DND-41 (cell line): ENCODE measurements around the gene ITGA11.

Source experiments
- ATAC-seq: fragments of 200-7000 bp; cut with Tn5 transposase; 3 replicates; pipeline ENCODE4 v1.9.1; 2021; ENCODE audit warnings: low read depth; ENCODE audit not compliant: insufficient read depth
- DNase-seq: peaks from one replicate; pipeline ENCODE4 v3.0.0-alpha.2; 2020
- H2AFZ ChIP-seq: 2 replicates; pipeline ENCODE4 v1.6.0; 2012; ENCODE audit warnings: low read depth, low read length
- H3K27ac ChIP-seq: 2 replicates; pipeline ENCODE4 v1.5.1; 2012; ENCODE audit warnings: low read length, inconsistent platforms
- H3K27me3 ChIP-seq: fragments of 200-600 bp; sonication (generic); 2 replicates; pipeline ENCODE4 v1.6.0; 2012; ENCODE audit warnings: low read length, mild to moderate bottlenecking, inconsistent platforms; ENCODE audit not compliant: insufficient read depth, poor library complexity
- H3K36me3 ChIP-seq: 2 replicates; pipeline ENCODE4 v1.5.1; 2012; ENCODE audit warnings: low read length, inconsistent platforms; ENCODE audit not compliant: insufficient read depth
- H3K4me1 ChIP-seq: 2 replicates; pipeline ENCODE4 v1.5.1; 2012; ENCODE audit warnings: mild to moderate bottlenecking, low read length; ENCODE audit not compliant: insufficient read depth
- H3K4me2 ChIP-seq: 2 replicates; pipeline ENCODE4 v1.6.0; 2012; ENCODE audit warnings: mild to moderate bottlenecking, moderate library complexity, low read length, inconsistent platforms; ENCODE audit not compliant: insufficient read depth
- H3K4me3 ChIP-seq, 2 experiments: fragments of 200-600 bp in 1 of 2; shearing (Covaris generic) in 1 of 2; 2 replicates each; pipeline ENCODE4 v1.5.1; 2012 to 2016; ENCODE audit warnings: inconsistent platforms in 2 of 2, low read length in 2 of 2, mild to moderate bottlenecking in 2 of 2, low read depth in 1 of 2, moderate library complexity in 1 of 2
- H3K79me2 ChIP-seq: 2 replicates; pipeline ENCODE4 v1.6.0; 2012; ENCODE audit warnings: low read length, inconsistent platforms; ENCODE audit not compliant: insufficient read depth
- H3K9ac ChIP-seq: 2 replicates; pipeline ENCODE4 v1.6.0; 2012; ENCODE audit warnings: low read depth, mild to moderate bottlenecking, inconsistent platforms, low read length, moderate library complexity
- H3K9me3 ChIP-seq: 2 replicates; pipeline ENCODE4 v1.5.1; 2012; ENCODE audit warnings: low read length, moderate library complexity, mild to moderate bottlenecking, inconsistent platforms; ENCODE audit not compliant: insufficient read depth, severe bottlenecking
- H4K20me1 ChIP-seq: 2 replicates; pipeline ENCODE4 v1.6.0; 2012; ENCODE audit warnings: low read length; ENCODE audit not compliant: insufficient read depth
- CTCF ChIP-seq: IDR thresholded peaks from 2 replicates; pipeline ENCODE4 v1.5.1; 2012; ENCODE audit warnings: borderline replicate concordance, low read length, moderate library complexity, mild to moderate bottlenecking; ENCODE audit not compliant: poor library complexity, severe bottlenecking; ENCODE audit errors: extremely low read depth
- EZH2 ChIP-seq: IDR thresholded peaks from 3 replicates; pipeline ENCODE4 v1.6.1; 2012; ENCODE audit warnings: borderline replicate concordance, low read depth, mild to moderate bottlenecking, moderate library complexity, low read length, inconsistent platforms; ENCODE audit not compliant: severe bottlenecking

ITGA11 gene

GRCh38 chr15:68427366-68427765, 4.6 kb downstream of the ITGA11 start:
- ATAC-seq (no peak), DNase-seq (no peak)
- H3K4me2 ChIP-seq, result no peak overlapping the region
- no peaks in the 10 kb centered on the region for H3K36me3 ChIP-seq
- no peaks in the 10 kb centered on the region for H3K27me3 ChIP-seq
- no peaks in the 10 kb centered on the region for H4K20me1 ChIP-seq
- no peaks in the 10 kb centered on the region for H3K79me2 ChIP-seq
- H3K27ac ChIP-seq, result no peak overlapping the region
- H2AFZ ChIP-seq, result no peak overlapping the region
- no peaks in the 10 kb centered on the region for H3K4me1 ChIP-seq
- no peaks in the 10 kb centered on the region for H3K9me3 ChIP-seq
- H3K9ac ChIP-seq, result no peak overlapping the region
- no peak overlapping the region for H3K4me3 ChIP-seq
- TF ChIP-seq CTCF (no peak), EZH2 (no peak)

GRCh38 chr15:68426116-68426515, 5.8 kb downstream of the ITGA11 start:
- Histone ChIP-seq H4K20me1 (no peaks in the 10 kb centered on the region), H3K27ac (no peak overlapping the region), H3K4me2 (no peak overlapping the region), H3K9me3 (no peaks in the 10 kb centered on the region), H3K79me2 (no peaks in the 10 kb centered on the region), H3K9ac (no peak overlapping the region), H2AFZ (no peak overlapping the region), H3K4me1 (no peaks in the 10 kb centered on the region), H3K27me3 (no peaks in the 10 kb centered on the region), H3K36me3 (no peaks in the 10 kb centered on the region), H3K4me3 (no peak overlapping the region)
- ATAC-seq, result no peak
- DNase-seq, result no peak
- TF ChIP-seq CTCF, result no peak
- no peak for TF ChIP-seq EZH2

- no peak overlapping the region for H3K9ac ChIP-seq
These were observed 6.4 kb downstream of the ITGA11 start for GRCh38 chr15:68425428-68426060.

More at GRCh38 chr15:68425428-68426060, 6.4 kb downstream of the ITGA11 start:
- DNase-seq, result no peak
- H2AFZ ChIP-seq, result no peak overlapping the region
- no peak for ATAC-seq
- H3K4me1 ChIP-seq, result no peaks in the 10 kb centered on the region
- H3K4me3 ChIP-seq, result no peak overlapping the region
- TF ChIP-seq EZH2, result no peak
- TF ChIP-seq CTCF, result no peak
- H3K79me2 ChIP-seq, result no peaks in the 10 kb centered on the region
- H4K20me1 ChIP-seq, result no peaks in the 10 kb centered on the region
- H3K36me3 ChIP-seq, result no peaks in the 10 kb centered on the region
- no peak overlapping the region for H3K4me2 ChIP-seq
- no peaks in the 10 kb centered on the region for H3K9me3 ChIP-seq
- H3K27ac ChIP-seq, result no peak overlapping the region
- H3K27me3 ChIP-seq, result no peaks in the 10 kb centered on the region
